ENCODE measurements around the gene GLG1.
"Not testable (repeated sequence)": the region's sequence is repeated elsewhere in the genome, so short reads cannot be mapped to it uniquely, and the experiment has no call there.

GLG1 gene

DNA sequence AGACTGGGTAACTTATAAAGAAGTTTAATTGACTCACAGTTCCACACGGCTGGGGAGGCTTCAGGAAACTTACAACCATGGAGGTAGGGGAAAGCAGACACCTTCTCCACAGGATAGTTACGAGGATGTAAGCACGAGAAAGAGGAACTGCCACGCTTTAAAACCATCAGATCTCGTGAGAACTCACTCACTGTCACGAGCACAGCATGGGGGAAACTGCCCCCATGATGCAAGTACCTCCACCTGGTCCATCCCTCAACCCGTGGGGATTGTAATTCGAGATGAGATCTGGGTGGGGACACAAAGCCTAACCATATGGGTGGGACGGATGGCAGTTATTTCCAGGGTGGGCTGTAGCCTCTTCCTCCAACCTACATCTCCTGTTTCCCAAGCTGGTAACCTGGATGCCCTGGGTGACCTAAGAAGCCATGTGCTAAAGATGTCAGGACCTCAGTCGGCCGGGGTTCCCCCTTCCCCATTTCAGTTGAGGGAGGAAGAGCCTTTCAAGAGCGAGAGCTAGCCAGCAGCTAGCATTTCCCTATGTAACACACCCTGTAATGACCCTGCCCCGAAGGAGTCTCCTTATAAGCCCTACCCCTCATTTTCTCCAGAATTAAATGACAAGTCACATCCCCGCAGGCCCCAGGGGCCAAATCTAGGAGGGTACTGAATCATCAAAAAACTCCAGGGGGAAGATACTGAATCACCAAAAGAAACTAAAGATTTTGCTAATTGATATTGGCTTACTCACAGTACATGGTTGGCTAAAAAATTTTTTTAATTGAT, 202.6 kb downstream of the GLG1 start:
- DNase-seq = not testable (repeated sequence)

GRCh38 chr16:74400238-74400637, 206.7 kb downstream of the GLG1 start:
- DNase-seq = not testable (repeated sequence)

DNA sequence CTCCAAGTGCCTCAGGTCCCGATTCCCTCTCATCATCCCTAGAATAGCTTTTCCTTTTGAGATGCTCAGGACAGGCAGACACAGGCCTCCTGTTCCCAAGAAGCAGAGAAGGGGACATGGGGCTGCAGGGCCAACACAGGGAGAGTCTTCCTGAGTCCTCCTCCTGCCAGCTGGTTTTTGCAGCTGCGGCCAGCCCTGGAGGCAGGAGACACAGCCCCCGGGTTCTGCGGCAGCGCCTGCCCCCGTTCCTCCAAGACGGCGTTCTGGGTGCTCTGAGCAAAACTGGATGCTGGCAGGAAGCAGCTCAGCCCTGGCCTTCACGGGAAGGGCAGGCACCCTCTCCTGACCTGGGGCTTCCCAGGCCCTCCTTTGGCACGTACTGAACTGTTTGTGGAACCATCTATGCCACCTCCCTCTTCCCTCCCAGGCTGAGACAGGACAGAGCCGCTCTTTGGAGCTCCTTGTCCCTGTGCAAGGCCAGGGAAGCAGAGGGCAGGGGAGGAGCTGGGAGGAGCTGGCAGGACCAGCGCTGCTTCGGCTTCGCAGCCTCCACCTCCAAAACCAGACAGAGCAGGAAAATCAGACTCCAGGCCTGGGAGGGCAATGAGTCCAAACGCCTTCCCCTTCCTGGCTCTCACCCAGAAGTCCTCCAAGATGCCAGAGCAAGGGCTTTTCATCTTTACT, 208.6 kb downstream of the GLG1 start:
- DNase-seq = not testable (repeated sequence)

All from EL (cell line).